Fibroblast of lung (primary cell): ENCODE measurements around the gene PDE6D.

Experiments used
- CTCF ChIP-seq, 2 donors: IDR thresholded peaks in 1 of 2; conservative IDR thresholded peaks in 1 of 2; 1 replicate in 1 of 2; 2 replicates in 1 of 2; pipeline ENCODE4 v1.5.1; 2011 to 2012; ENCODE audit warnings: low read length in 2 of 2, control low read depth in 1 of 2, inconsistent platforms in 1 of 2, low read depth in 1 of 2, mild to moderate bottlenecking in 1 of 2
- EZH2 ChIP-seq: IDR thresholded peaks from 2 replicates; pipeline ENCODE4 v1.5.1; 2012; ENCODE audit warnings: low read length, control low read depth, mild to moderate bottlenecking; ENCODE audit errors: missing control alignments

GRCh38 chr2:231701456-231702373 lies 79.4 kb downstream of the PDE6D start:
- TF ChIP-seq CTCF (conservative IDR thresholded peaks at IDR 0.05 in 1 of 2, IDR thresholded peaks at IDR 0.05 in 1 of 2; ENCODE audit: low read depth in 1 of 2, low read length in 2 of 2), result no peak
- no peak for TF ChIP-seq EZH2
